Stomach (tissue), 9 donors: ENCODE measurements around the gene ATG13. TPM values are rescaled to one million over a fixed set of nuclear protein-coding genes. Genes with fewer than 3 reads are reported as not detected.

Experiments
- DNase-seq, 2 donors: peaks; one replicate each; pipeline versions ENCODE4 v3.0.0 to v3.0.0-alpha.2; 2013 to 2019
- H3K27ac ChIP-seq, 5 donors: fragments of 200-600 bp in 4 of 5; sonication (generic) in 4 of 5; one replicate each; pipeline ENCODE4 v1.5.1; 2013 to 2019; ENCODE audit warnings: mild to moderate bottlenecking in 1 of 5, moderate library complexity in 1 of 5
- H3K27me3 ChIP-seq, 3 donors: fragments of 200-600 bp; sonication (generic); one replicate each; pipeline ENCODE4 v1.5.1; 2017 to 2019; ENCODE audit warnings: mixed run types in 1 of 3
- H3K36me3 ChIP-seq, 4 donors: fragments of 200-600 bp; sonication (generic); 1 replicate in 3 of 4; 2 replicates in 1 of 4; pipeline ENCODE4 v1.5.1; 2016 to 2019
- H3K4me1 ChIP-seq, 4 donors: fragments of 200-600 bp; sonication (generic); one replicate each; pipeline ENCODE4 v1.5.1; 2016 to 2019
- H3K4me3 ChIP-seq, 4 donors: fragments of 200-600 bp; sonication (generic) in 3 of 4; one replicate each; pipeline ENCODE4 v1.5.1; 2016 to 2019; ENCODE audit warnings: mild to moderate bottlenecking in 1 of 4
- H3K9me3 ChIP-seq, 4 donors: fragments of 200-600 bp; sonication (generic); one replicate each; pipeline ENCODE4 v1.5.1; 2016 to 2019
- CTCF ChIP-seq, 7 experiments: fragments of 450-650 bp in 4 of 7; fragments of 200-600 bp in 3 of 7; sonication (generic) in 3 of 7; IDR thresholded peaks; one replicate each; pipeline ENCODE4 v1.5.1; 2016 to 2019; ENCODE audit warnings: antibody characterized with exemption in 7 of 7, control low read depth in 2 of 7, mild to moderate bottlenecking in 1 of 7
- EP300 ChIP-seq: sonication (generic); formaldehyde crosslinking; IDR thresholded peaks from one replicate; pipeline ENCODE4 v1.6.1; 2017; ENCODE audit warnings: antibody characterized with exemption
- POLR2A ChIP-seq, 4 donors: fragments of 450-650 bp; IDR thresholded peaks; one replicate each; pipeline ENCODE4 v1.6.1; 2016; ENCODE audit warnings: antibody characterized with exemption in 4 of 4, control low read depth in 2 of 4, mild to moderate bottlenecking in 1 of 4, moderate library complexity in 1 of 4
- POLR2AphosphoS5 ChIP-seq, 3 donors: sonication (generic); formaldehyde crosslinking; IDR thresholded peaks; one replicate each; pipeline ENCODE4 v1.6.1; 2016; ENCODE audit warnings: antibody characterized with exemption in 3 of 3
- WGBS, 5 donors: extraction: QIAGEN DNeasy Blood & Tissue Kit in 3 of 5; methylation state at CpG; one replicate each; pipeline versions ENCODE4 v1.1.5 to v1.1.7; 2013 to 2018; 5-methylcytosine and 5-hydroxymethylcytosine counted together
- intact Hi-C: fragments of 100-400 bp; cut with DNase I; formaldehyde crosslinking; loops from one replicate; pipeline ENCODE4 v1.15.1; 2023; ENCODE audit warnings: low total_unique reads
- polyA plus RNA-seq, 3 donors: library from polyadenylated mRNA; stranded (reverse); fragments of 200-250 nt; gene quantifications; one replicate each; pipeline ENCODE4 v1.2.3, GENCODE V29; 2013
- total RNA-seq, 5 donors: library from RNA; depleted of rRNA; stranded (reverse); fragments of >200 nt; gene quantifications; one replicate each; pipeline versions ENCODE4 v1.1.0 to v1.2.3, GENCODE V29; 2014 to 2016
- donor health status: healthy with polysubstance abuse.
- donor health status: Bipolar disorder and iron deficiency.
- donor health status: healthy.

ATG13 gene
- total and polyA plus RNA-seq, 8 donors: 17.3 to 286 (median 104) TPM

- 41 to 60% (median 57%) methylated on average over 3 of the region's 3 CpGs for WGBS, 5 donors
Observed at GRCh38 chr11:46697303-46697702, 80.0 kb downstream of the ATG13 start.

GRCh38 chr11:46697723-46698122, 80.4 kb downstream of the ATG13 start:
- Histone ChIP-seq H3K27me3 (no peaks in the 10 kb centered on the region), H3K27ac (peak overlapping the region in 4 of 5 donors; percentile 40 to 92 (median 54)), H3K36me3 (peaks cover 26 to 58% (median 53%) of the 10 kb centered on the region in 4 donors), H3K4me3 (peak overlapping the region in 1 of 4 donors; percentile 99), H3K4me1 (peaks cover 52 to 82% (median 65%) of the 10 kb centered on the region in 4 donors), H3K9me3 (no peaks in the 10 kb centered on the region)
- DNase-seq: no peak
- 45 to 75% (median 62%) methylated on average over 2 of the region's 2 CpGs for WGBS, 5 donors
- no peak for TF ChIP-seq EP300
- TF ChIP-seq POLR2A (IDR thresholded peaks at IDR 0.05): no peak
- no peak for TF ChIP-seq POLR2AphosphoS5 (IDR thresholded peaks at IDR 0.05)
- no peak for TF ChIP-seq CTCF (IDR thresholded peaks at IDR 0.05)
- intact Hi-C loops: no loop called here

More at GRCh38 chr11:46697303-46697702, 80.0 kb downstream of the ATG13 start:
- H3K9me3 ChIP-seq: no peaks in the 10 kb centered on the region
- peaks cover 47 to 78% (median 60%) of the 10 kb centered on the region in 4 donors for H3K4me1 ChIP-seq
- intact Hi-C loops: no loop called here
- H3K27me3 ChIP-seq: no peaks in the 10 kb centered on the region
- peak in 1 of 2 donors; percentile 59 for DNase-seq
- H3K4me3 ChIP-seq: peak overlapping the region in 1 of 4 donors; percentile 99
- H3K36me3 ChIP-seq: peaks cover 25 to 58% (median 53%) of the 10 kb centered on the region in 4 donors
- H3K27ac ChIP-seq: peak overlapping the region in 4 of 5 donors; percentile 40 to 92 (median 54)
- no peak for TF ChIP-seq CTCF (IDR thresholded peaks at IDR 0.05)
- no peak for TF ChIP-seq EP300
- no peak for TF ChIP-seq POLR2A (IDR thresholded peaks at IDR 0.05)
- no peak for TF ChIP-seq POLR2AphosphoS5 (IDR thresholded peaks at IDR 0.05)

- intact Hi-C loops: no loop called here
- Histone ChIP-seq H3K9me3 (no peaks in the 10 kb centered on the region), H3K27ac (peak overlapping the region in 3 of 5 donors; percentile 40 to 92 (median 62)), H3K4me1 (peaks cover 54 to 85% (median 68%) of the 10 kb centered on the region in 4 donors), H3K27me3 (no peaks in the 10 kb centered on the region), H3K36me3 (peaks cover 34 to 58% (median 53%) of the 10 kb centered on the region in 4 donors), H3K4me3 (peak overlapping the region in 2 of 4 donors; percentile 5 to 99)
- WGBS, 5 donors: 65 to 77% (median 68%) methylated on average over 1 of the region's 1 CpG
- TF ChIP-seq POLR2AphosphoS5 (IDR thresholded peaks at IDR 0.05) (no peak), CTCF (IDR thresholded peaks at IDR 0.05) (no peak), POLR2A (IDR thresholded peaks at IDR 0.05) (no peak), EP300 (no peak)
- DNase-seq: no peak
Observed at GRCh38 chr11:46698597-46698996, 81.2 kb downstream of the ATG13 start.

DNA sequence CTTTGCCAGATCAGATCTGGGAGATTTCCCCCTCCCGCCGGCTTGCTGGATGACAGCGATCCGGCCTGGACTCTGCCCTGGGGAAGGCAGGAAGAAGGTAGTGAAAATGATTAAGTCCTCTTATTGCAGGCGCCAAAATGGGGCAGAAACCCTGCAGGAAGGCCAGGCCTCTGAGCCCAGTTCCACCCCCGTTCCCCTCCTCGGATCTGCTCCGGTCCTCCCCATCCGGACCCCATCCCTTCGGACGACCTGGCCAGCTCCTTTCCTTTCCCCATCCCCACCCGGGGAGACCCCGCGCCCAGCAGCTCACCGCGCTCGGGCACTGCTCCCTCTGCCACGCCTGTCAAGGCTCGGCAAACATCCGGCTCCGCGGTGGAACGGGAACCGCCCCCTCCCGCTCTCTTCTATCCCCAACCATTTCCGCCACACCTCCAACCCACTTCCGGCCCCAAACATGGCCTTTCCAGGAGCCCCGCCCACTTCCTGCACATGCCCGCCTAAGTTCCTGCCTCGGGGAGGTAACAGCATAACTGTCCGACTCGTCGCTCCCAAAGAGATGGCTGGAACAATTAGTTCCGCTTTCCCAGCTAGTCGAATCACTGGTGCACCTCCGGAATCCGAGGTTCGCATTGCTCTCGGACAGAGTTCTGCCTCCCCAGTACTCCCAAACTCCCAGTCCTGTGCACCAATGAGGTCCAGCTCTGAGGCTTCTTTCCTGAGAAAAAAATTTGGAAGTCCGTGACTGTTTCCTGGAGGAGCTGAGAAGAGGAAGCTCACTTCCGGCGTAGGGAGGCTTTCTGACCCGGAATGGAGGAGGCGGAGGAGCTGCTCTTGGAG, 83.1 kb downstream of the ATG13 start, which contains the start of the genes ARHGAP1 and ZNF408:
TSS of gene ARHGAP1 (minus strand) at position 379 of the 837 bp plus-strand sequence. CDS start 4,512 bp downstream, outside the sequence.
TSS of gene ZNF408 (plus strand) at position 791 of the 837 bp plus-strand sequence. CDS start at position 808, 17 bp downstream.
- WGBS, 5 donors: 0% methylated on average over 42 to 44 of the region's 44 CpGs
- peak; percentile 99 for DNase-seq
- intact Hi-C loops: no loop called here
- H3K4me1 ChIP-seq: peaks cover 54 to 68% (median 62%) of the 10 kb centered on the region in 4 donors
- peak within 1 kb of the TSS; percentile 86 to 95 (median 92) for H3K27ac ChIP-seq
- no peaks in the 10 kb centered on the region for H3K9me3 ChIP-seq
- peak within 1 kb of the TSS; percentile 82 to 100 (median 94) for H3K4me3 ChIP-seq
- H3K36me3 ChIP-seq: peaks cover 37 to 58% (median 53%) of the 10 kb centered on the region in 4 donors
- TF ChIP-seq EP300: no peak
- peak; percentile 64 to 96 (median 94) for TF ChIP-seq POLR2AphosphoS5 (IDR thresholded peaks at IDR 0.05)
- peak in 2 of 4 donors; percentile 73 to 92 for TF ChIP-seq POLR2A (IDR thresholded peaks at IDR 0.05)
- no peaks in the 10 kb centered on the region for H3K27me3 ChIP-seq
